B cell (primary cell): ENCODE results near the gene MBD3. TPM values are rescaled to one million over a fixed set of nuclear protein-coding genes. Genes with fewer than 3 reads are reported as not detected.

Experiments used
- ATAC-seq: fragments of 200-7000 bp; cut with Tn5 transposase; one replicate; pipeline ENCODE4 v1.10.0; 2021; ENCODE audit warnings: low read depth, mild to moderate bottlenecking, moderate number of reproducible peaks, moderate library complexity
- CTCF ChIA-PET: fragments of 350-600 bp; sonication (Branson Sonifier 250); formaldehyde crosslinking; loops from one replicate; lab custom pipeline; 2021; ENCODE audit warnings: antibody characterized with exemption, inconsistent platforms; lab: Charles Lee
- POLR2A ChIA-PET: fragments of 350-600 bp; sonication (Branson Sonifier 250); formaldehyde crosslinking; loops from one replicate; lab custom pipeline; 2021; ENCODE audit warnings: antibody characterized with exemption; lab: Charles Lee
- DNase-seq: peaks from one replicate; pipeline ENCODE4 v3.0.0; 2013
- H2AFZ ChIP-seq: 2 replicates; pipeline ENCODE4 v1.6.1; 2012; ENCODE audit warnings: mild to moderate bottlenecking, low read depth, low read length; ENCODE audit not compliant: insufficient read depth, poor library complexity, severe bottlenecking
- H3K27ac ChIP-seq, 2 donors: 1 replicate in 1 of 2; 2 replicates in 1 of 2; pipeline ENCODE4 v1.5.1; 2012 to 2013; ENCODE audit warnings: low read length in 2 of 2, mild to moderate bottlenecking in 2 of 2, moderate library complexity in 1 of 2
- H3K27me3 ChIP-seq, 4 experiments: fragments of 200-600 bp in 1 of 4; sonication (generic) in 1 of 4; replicated peaks in 1 of 4; 1 replicate in 2 of 4; 2 replicates in 2 of 4; pipeline versions ENCODE4 v1.6.1 to v1.7.0; 2013 to 2016; ENCODE audit warnings: low read length in 3 of 4, mild to moderate bottlenecking in 2 of 4, mixed read lengths in 1 of 4, moderate library complexity in 1 of 4; ENCODE audit not compliant: insufficient read depth in 4 of 4, control insufficient read depth in 3 of 4; ENCODE audit errors: control extremely low read depth in 1 of 4
- H3K36me3 ChIP-seq, 2 experiments: replicated peaks in 1 of 2; 1 replicate in 1 of 2; 2 replicates in 1 of 2; pipeline versions ENCODE4 v1.6.1 to v1.7.1; 2013; ENCODE audit warnings: low read length in 1 of 2; ENCODE audit not compliant: insufficient read depth in 2 of 2, control insufficient read depth in 1 of 2; ENCODE audit errors: control extremely low read depth in 1 of 2, extremely low read depth in 1 of 2
- H3K4me1 ChIP-seq, 2 donors: fragments of 200-600 bp in 1 of 2; sonication (generic) in 1 of 2; 1 replicate in 1 of 2; 2 replicates in 1 of 2; pipeline versions ENCODE4 v1.5.1 to v1.6.1; 2013 to 2017; ENCODE audit warnings: low read length in 2 of 2; ENCODE audit not compliant: control insufficient read depth in 2 of 2, insufficient read depth in 2 of 2
- H3K4me2 ChIP-seq: replicated peaks from 2 replicates; pipeline ENCODE3; 2012; ENCODE audit warnings: mild to moderate bottlenecking, low read depth, low read length; ENCODE audit not compliant: poor library complexity, severe bottlenecking
- H3K4me3 ChIP-seq, 5 experiments: fragments of 200-600 bp in 1 of 5; sonication (generic) in 1 of 5; 1 replicate in 3 of 5; 2 replicates in 2 of 5; pipeline versions ENCODE4 v1.5.1 to v1.7.0; 2011 to 2016; ENCODE audit warnings: low read length in 4 of 5, mild to moderate bottlenecking in 4 of 5, low read depth in 2 of 5, control low read depth in 1 of 5, moderate library complexity in 1 of 5; ENCODE audit not compliant: insufficient read depth in 1 of 5; ENCODE audit errors: control extremely low read depth in 1 of 5, extremely low read depth in 1 of 5
- H3K79me2 ChIP-seq: fragments of 200-600 bp; sonication (generic); one replicate; pipeline ENCODE4 v1.6.0; 2016; ENCODE audit warnings: low read length; ENCODE audit not compliant: control insufficient read depth, insufficient read depth
- H3K9ac ChIP-seq: fragments of 200-600 bp; sonication (generic); 2 replicates; pipeline ENCODE4 v1.6.1; 2017; ENCODE audit warnings: mild to moderate bottlenecking, low read length, moderate library complexity
- H3K9me3 ChIP-seq, 3 donors: one replicate each; pipeline versions ENCODE4 v1.6.1 to v1.7.1; 2013; ENCODE audit warnings: low read length in 2 of 3; ENCODE audit not compliant: control insufficient read depth in 2 of 3, insufficient read depth in 1 of 3; ENCODE audit errors: control extremely low read depth in 1 of 3
- H4K20me1 ChIP-seq: 2 replicates; pipeline ENCODE4 v1.6.0; 2012; ENCODE audit warnings: mild to moderate bottlenecking, low read length; ENCODE audit not compliant: insufficient read depth, control insufficient read depth, poor library complexity, severe bottlenecking
- H3K27ac Mint-ChIP-seq: one replicate; pipeline ENCODE4 v1.8.0; 2021; ENCODE audit warnings: mixed read lengths
- H3K27me3 Mint-ChIP-seq: one replicate; pipeline ENCODE4 v1.8.0; 2021; ENCODE audit warnings: mixed read lengths
- H3K4me1 Mint-ChIP-seq: one replicate; pipeline ENCODE4 v1.8.0; 2021; ENCODE audit warnings: mixed read lengths
- H3K4me3 Mint-ChIP-seq: one replicate; pipeline ENCODE4 v1.8.0; 2021; ENCODE audit warnings: mixed read lengths
- H3K9me3 Mint-ChIP-seq: one replicate; pipeline ENCODE4 v1.8.0; 2022; ENCODE audit warnings: mixed read lengths; ENCODE audit not compliant: insufficient read depth
- CTCF ChIP-seq: fragments of 200-600 bp; IDR thresholded peaks from one replicate; pipeline ENCODE4 v1.8.0; 2022; ENCODE audit warnings: antibody characterized with exemption, mild to moderate bottlenecking
- EZH2 ChIP-seq: IDR thresholded peaks from 2 replicates; pipeline ENCODE4 v1.6.1; 2012; ENCODE audit warnings: borderline replicate concordance, low read depth, mild to moderate bottlenecking, moderate library complexity, low read length; ENCODE audit not compliant: insufficient read depth, poor library complexity, severe bottlenecking
- WGBS: methylation state at CpG from one replicate; pipeline ENCODE4 v1.1.5; 2013; ENCODE audit warnings: missing lambda C conversion rate; ENCODE audit not compliant: insufficient coverage; 5-methylcytosine and 5-hydroxymethylcytosine counted together
- intact Hi-C: fragments of 100-400 bp; cut with micrococcal nuclease; formaldehyde crosslinking; loops from one replicate; pipeline ENCODE4 v1.10.0; 2022
- polyA plus RNA-seq: library from polyadenylated mRNA; depleted of rRNA; stranded (reverse); fragments of >200 nt; gene quantifications from 2 replicates; pipeline ENCODE4 v1.2.3, GENCODE V29; 2012
- total RNA-seq, 2 donors: library from RNA; stranded (reverse); fragments of 120-200 nt in 1 of 2; gene quantifications; 1 replicate in 1 of 2; 2 replicates in 1 of 2; pipeline versions ENCODE4 v1.2.3 to v1.2.4, GENCODE V29; 2013 to 2022

MBD3 gene
- total and polyA plus RNA-seq, 2 donors (not counting 1 experiment from before 2014, with no cell fraction given): 48.1 to 84.6 TPM

- Mint-ChIP-seq H3K9me3 (no peaks in the 10 kb centered on the region), H3K27ac (no peak overlapping the region), H3K4me1 (peaks cover 32% of the 10 kb centered on the region), H3K27me3 (no peaks in the 10 kb centered on the region), H3K4me3 (no peak overlapping the region)
- H3K79me2 ChIP-seq: peaks cover 64% of the 10 kb centered on the region
- 95% methylated on average over 11 of the region's 21 CpGs for WGBS
- H3K9me3 ChIP-seq: no peaks in the 10 kb centered on the region
- H3K9ac ChIP-seq: no peak overlapping the region
- peaks cover 6 to 16% of the 10 kb centered on the region in 2 experiments for H3K36me3 ChIP-seq
- no peak for DNase-seq
- CTCF ChIA-PET: interaction anchor here (1.0 kb wide), 1 partner anchor 70 kb away, joined by 3 read pairs; no protein-coding TSS in a partner anchor
- peaks cover 40% of the 10 kb centered on the region for H4K20me1 ChIP-seq
- peaks cover 15 to 21% of the 10 kb centered on the region in 2 donors for H3K4me1 ChIP-seq
- H3K4me3 ChIP-seq: no peak overlapping the region
- POLR2A ChIA-PET: interaction anchor here (0.8 kb wide), 1 partner anchor 45 kb away, joined by 3 read pairs; no protein-coding TSS in a partner anchor
- ATAC-seq: no peak
- H2AFZ ChIP-seq: no peak overlapping the region
- H3K27ac ChIP-seq: no peak overlapping the region
- intact Hi-C loops: no loop called here
- TF ChIP-seq EZH2: no peak
- TF ChIP-seq CTCF: no peak
- no peaks in the 10 kb centered on the region for H3K27me3 ChIP-seq
- no peak overlapping the region for H3K4me2 ChIP-seq
These were observed 9.5 kb upstream of the MBD3 start for GRCh38 chr19:1602091-1602707.

GRCh38 chr19:1601613-1602064, 9.0 kb upstream of the MBD3 start:
- no peaks in the 10 kb centered on the region for H3K9me3 ChIP-seq
- peaks cover 6 to 18% of the 10 kb centered on the region in 2 experiments for H3K36me3 ChIP-seq
- TF ChIP-seq EZH2 (no peak), CTCF (no peak)
- DNase-seq (no peak), ATAC-seq (no peak)
- no peaks in the 10 kb centered on the region for H3K27me3 ChIP-seq
- no peak overlapping the region for H3K4me2 ChIP-seq
- H3K9me3 Mint-ChIP-seq: no peaks in the 10 kb centered on the region
- H3K4me3 Mint-ChIP-seq: no peak overlapping the region
- H3K27ac ChIP-seq: no peak overlapping the region
- H4K20me1 ChIP-seq: peaks cover 40% of the 10 kb centered on the region
- ChIA-PET CTCF (interaction anchor here (1.0 kb wide), 1 partner anchor 71 kb away, joined by 3 read pairs; no protein-coding TSS in a partner anchor), POLR2A (interaction anchor here (0.7 to 0.8 kb wide), 2 partner anchors 45 to 52 kb away, joined by 3 to 7 read pairs; no protein-coding TSS in a partner anchor)
- no peak overlapping the region for H2AFZ ChIP-seq
- H3K9ac ChIP-seq: no peak overlapping the region
- no peaks in the 10 kb centered on the region for H3K27me3 Mint-ChIP-seq
- no peak overlapping the region for H3K27ac Mint-ChIP-seq
- WGBS: 93% methylated on average over 14 of the region's 14 CpGs
- peaks cover 15 to 27% of the 10 kb centered on the region in 2 donors for H3K4me1 ChIP-seq
- peaks cover 64% of the 10 kb centered on the region for H3K79me2 ChIP-seq
- H3K4me1 Mint-ChIP-seq: peaks cover 29% of the 10 kb centered on the region
- H3K4me3 ChIP-seq: no peak overlapping the region
- intact Hi-C loops: no loop called here
